Measurements from ENCODE around the gene SLC25A43. TPM values are rescaled to one million over a fixed set of nuclear protein-coding genes. Genes with fewer than 3 reads are reported as not detected.
A peak's percentile ranks its signal among the peaks of the same experiment; 100 is the strongest.

SLC25A43 gene
- total RNA-seq, 1 experiment from 2014 or later = 13.4 TPM

GRCh38 chrX:119393144-119393543 is 6.0 kb upstream of the SLC25A43 start:
- peaks cover 19% of the 10 kb centered on the region for H3K4me1 ChIP-seq
- ChIA-PET CTCF (interaction anchor here (0.6 kb wide), 1 partner anchor 103 kb away, joined by 3 read pairs; no protein-coding TSS in a partner anchor), POLR2A (no interaction called here)
- H3K4me3 ChIP-seq (ENCODE audit: low read depth, low read length) = no peak overlapping the region
- Mint-ChIP-seq H3K4me3 (ENCODE audit: unreplicated experiment) (no peak overlapping the region), H3K9me3 (ENCODE audit: unreplicated experiment) (no peaks in the 10 kb centered on the region), H3K36me3 (ENCODE audit: insufficient read depth, unreplicated experiment) (no peaks in the 10 kb centered on the region), H3K27me3 (ENCODE audit: insufficient read depth, unreplicated experiment) (no peaks in the 10 kb centered on the region), H3K4me1 (ENCODE audit: low read depth, unreplicated experiment) (peaks cover 17% of the 10 kb centered on the region), H3K27ac (ENCODE audit: unreplicated experiment) (no peak overlapping the region)
- H3K36me3 ChIP-seq (ENCODE audit: control insufficient read depth, insufficient read depth, low read length) = no peaks in the 10 kb centered on the region
- no peak for DNase-seq
- H3K27me3 ChIP-seq (replicated peaks; ENCODE audit: control insufficient read depth, insufficient read depth, low read length) = no peaks in the 10 kb centered on the region
- no peaks in the 10 kb centered on the region for H3K9me3 ChIP-seq
- intact Hi-C loops (cut with micrococcal nuclease; ENCODE audit: unreplicated experiment) = no loop called here
- BruUV-seq (replicated peaks) = no TSS peak
- no peak for TF ChIP-seq CTCF (IDR thresholded peaks at IDR 0.05; ENCODE audit: insufficient read depth in 1 of 2, low read depth in 1 of 2, low read length in 1 of 2, severe bottlenecking in 1 of 2, unreplicated experiment in 1 of 2)

- peak in 1 of 2 experiments; percentile 3 for DNase-seq
- BruUV-seq (replicated peaks) = TSS peak; percentile 38
These were observed 556 bp upstream of the SLC25A43 start for GRCh38 chrX:119398587-119398973.

GRCh38 chrX:119399772-119400101 is 601 bp downstream of the SLC25A43 start:
- H3K4me3 Mint-ChIP-seq (ENCODE audit: unreplicated experiment) = peak overlapping the region; percentile 85
- no peak for TF ChIP-seq CTCF (IDR thresholded peaks at IDR 0.05; ENCODE audit: insufficient read depth in 1 of 2, low read depth in 1 of 2, low read length in 1 of 2, severe bottlenecking in 1 of 2, unreplicated experiment in 1 of 2)
- no peak overlapping the region for H3K27ac Mint-ChIP-seq (ENCODE audit: unreplicated experiment)
- H3K9me3 ChIP-seq = no peaks in the 10 kb centered on the region
- H3K27me3 Mint-ChIP-seq (ENCODE audit: insufficient read depth, unreplicated experiment) = no peaks in the 10 kb centered on the region
- ChIA-PET POLR2A (interaction anchor here (0.6 kb wide), 2 partner anchors 17 to 78 kb away, joined by 3 to 5 read pairs; no protein-coding TSS in a partner anchor), CTCF (interaction anchor here (1.0 kb wide), 1 partner anchor 10 kb away, joined by 3 read pairs; no protein-coding TSS in a partner anchor)
- H3K4me1 Mint-ChIP-seq (ENCODE audit: low read depth, unreplicated experiment) = peaks cover 9% of the 10 kb centered on the region
- no peaks in the 10 kb centered on the region for H3K9me3 Mint-ChIP-seq (ENCODE audit: unreplicated experiment)
- H3K4me3 ChIP-seq (ENCODE audit: low read depth, low read length) = peak overlapping the region; percentile 77
- intact Hi-C loops (cut with micrococcal nuclease; ENCODE audit: unreplicated experiment) = loop anchor here (1.0 kb wide), 1 partner anchor 11 kb away; no protein-coding TSS in a partner anchor
- no peaks in the 10 kb centered on the region for H3K36me3 ChIP-seq (ENCODE audit: control insufficient read depth, insufficient read depth, low read length)
- H3K36me3 Mint-ChIP-seq (ENCODE audit: insufficient read depth, unreplicated experiment) = no peaks in the 10 kb centered on the region
- no peaks in the 10 kb centered on the region for H3K27me3 ChIP-seq (replicated peaks; ENCODE audit: control insufficient read depth, insufficient read depth, low read length)
- H3K4me1 ChIP-seq = no peaks in the 10 kb centered on the region
- DNase-seq = peak in 1 of 2 experiments; percentile 16
- BruUV-seq (replicated peaks) = no TSS peak

More at GRCh38 chrX:119398587-119398973, 556 bp upstream of the SLC25A43 start:
- POLR2A ChIA-PET = interaction anchor here (0.8 to 1.4 kb wide), 3 partner anchors 12 to 79 kb away, joined by 3 to 5 read pairs (median 5); no protein-coding TSS in a partner anchor
- TF ChIP-seq CTCF (IDR thresholded peaks at IDR 0.05; ENCODE audit: insufficient read depth in 1 of 2, low read depth in 1 of 2, low read length in 1 of 2, severe bottlenecking in 1 of 2, unreplicated experiment in 1 of 2) = no peak
- H3K4me1 Mint-ChIP-seq (ENCODE audit: low read depth, unreplicated experiment) = peaks cover 9% of the 10 kb centered on the region
- H3K9me3 Mint-ChIP-seq (ENCODE audit: unreplicated experiment) = no peaks in the 10 kb centered on the region
- H3K4me1 ChIP-seq = no peaks in the 10 kb centered on the region
- no peaks in the 10 kb centered on the region for H3K36me3 ChIP-seq (ENCODE audit: control insufficient read depth, insufficient read depth, low read length)
- CTCF ChIA-PET = no interaction called here
- intact Hi-C loops (cut with micrococcal nuclease; ENCODE audit: unreplicated experiment) = no loop called here
- H3K9me3 ChIP-seq = no peaks in the 10 kb centered on the region
- peak overlapping the region; percentile 82 for H3K27ac Mint-ChIP-seq (ENCODE audit: unreplicated experiment)
- H3K4me3 ChIP-seq (ENCODE audit: low read depth, low read length) = peak overlapping the region; percentile 77
- no peaks in the 10 kb centered on the region for H3K27me3 Mint-ChIP-seq (ENCODE audit: insufficient read depth, unreplicated experiment)
- no peaks in the 10 kb centered on the region for H3K27me3 ChIP-seq (replicated peaks; ENCODE audit: control insufficient read depth, insufficient read depth, low read length)
- H3K4me3 Mint-ChIP-seq (ENCODE audit: unreplicated experiment) = peak overlapping the region; percentile 85
- H3K36me3 Mint-ChIP-seq (ENCODE audit: insufficient read depth, unreplicated experiment) = no peaks in the 10 kb centered on the region

Data from Caco-2 (cell line).